Lower lobe of right lung (tissue), 2 donors: ENCODE data around the gene MAD1L1. TPM values are rescaled to one million over a fixed set of nuclear protein-coding genes. Genes with fewer than 3 reads are reported as not detected.

ENCODE experiments used
- ATAC-seq, 2 donors: fragments of 200-7000 bp; cut with Tn5 transposase; one replicate each; pipeline ENCODE4 v1.9.1; 2020 to 2022; ENCODE audit warnings: mild to moderate bottlenecking in 2 of 2, moderate library complexity in 2 of 2
- DNase-seq: peaks from one replicate; pipeline ENCODE4 v3.0.0-alpha.2; 2020
- H3K27ac ChIP-seq: fragments of 200-600 bp; one replicate; pipeline ENCODE4 v1.8.0; 2022
- H3K27me3 ChIP-seq: fragments of 200-600 bp; one replicate; pipeline ENCODE4 v1.8.0; 2022; ENCODE audit warnings: low read depth
- H3K36me3 ChIP-seq: fragments of 200-600 bp; one replicate; pipeline ENCODE4 v1.8.0; 2022; ENCODE audit warnings: mild to moderate bottlenecking
- H3K4me1 ChIP-seq: fragments of 200-600 bp; one replicate; pipeline ENCODE4 v1.8.0; 2022
- H3K4me3 ChIP-seq: fragments of 200-600 bp; one replicate; pipeline ENCODE4 v1.8.0; 2022; ENCODE audit warnings: mild to moderate bottlenecking
- H3K9me3 ChIP-seq: fragments of 200-600 bp; one replicate; pipeline ENCODE4 v1.8.0; 2022
- CTCF ChIP-seq: fragments of 200-600 bp; IDR thresholded peaks from one replicate; pipeline ENCODE4 v1.8.0; 2022; ENCODE audit warnings: antibody characterized with exemption, mild to moderate bottlenecking
- intact Hi-C: fragments of 100-400 bp; cut with DNase I; formaldehyde crosslinking; loops from one replicate; pipeline ENCODE4 v1.11.0; 2022
- total RNA-seq: library from RNA; stranded (reverse); fragmentation: NEBNext Ultra II Directional; extraction: Animal tissue kit (Norgen Biotek cat#: 25700); gene quantifications from one replicate; pipeline ENCODE4 v1.2.1, GENCODE V29; 2021
- donor health status: DM: no; HTN: yes; CAD: no; lungs with severe emphysema.

MAD1L1 gene
- total RNA-seq, 1 donor from 2014 or later: 44.5 TPM

- Histone ChIP-seq H3K4me1 (no peaks in the 10 kb centered on the region), H3K27ac (no peak overlapping the region), H3K36me3 (no peaks in the 10 kb centered on the region), H3K9me3 (peaks cover 2% of the 10 kb centered on the region), H3K4me3 (no peak overlapping the region), H3K27me3 (no peaks in the 10 kb centered on the region)
- DNase-seq: no peak
- intact Hi-C loops: no loop called here
- no peak for TF ChIP-seq CTCF
- no peak for ATAC-seq
Measured at GRCh38 chr7:1779445-1779844, 453.3 kb downstream of the MAD1L1 start.

- peaks cover 2% of the 10 kb centered on the region for H3K9me3 ChIP-seq
- intact Hi-C loops: no loop called here
- TF ChIP-seq CTCF: no peak
- no peaks in the 10 kb centered on the region for H3K36me3 ChIP-seq
- H3K27ac ChIP-seq: no peak overlapping the region
- ATAC-seq (no peak), DNase-seq (no peak)
- H3K27me3 ChIP-seq: no peaks in the 10 kb centered on the region
- no peaks in the 10 kb centered on the region for H3K4me1 ChIP-seq
- H3K4me3 ChIP-seq: no peak overlapping the region
Measured at GRCh38 chr7:1777122-1777521, 455.6 kb downstream of the MAD1L1 start.

- peaks cover 2% of the 10 kb centered on the region for H3K9me3 ChIP-seq
- no peaks in the 10 kb centered on the region for H3K36me3 ChIP-seq
- no peak overlapping the region for H3K4me3 ChIP-seq
- H3K4me1 ChIP-seq: no peaks in the 10 kb centered on the region
- intact Hi-C loops: no loop called here
- no peaks in the 10 kb centered on the region for H3K27me3 ChIP-seq
- no peak for ATAC-seq
- no peak overlapping the region for H3K27ac ChIP-seq
- DNase-seq: no peak
- no peak for TF ChIP-seq CTCF
Measured at GRCh38 chr7:1775389-1775788, 457.4 kb downstream of the MAD1L1 start.

GRCh38 chr7:1770331-1770730 is 462.4 kb downstream of the MAD1L1 start:
- Histone ChIP-seq H3K4me3 (no peak overlapping the region), H3K4me1 (no peaks in the 10 kb centered on the region), H3K36me3 (no peaks in the 10 kb centered on the region), H3K27ac (no peak overlapping the region), H3K27me3 (no peaks in the 10 kb centered on the region), H3K9me3 (no peaks in the 10 kb centered on the region)
- DNase-seq (no peak), ATAC-seq (no peak)
- intact Hi-C loops: no loop called here
- no peak for TF ChIP-seq CTCF

GRCh38 chr7:1769286-1770200 is 463.2 kb downstream of the MAD1L1 start:
- TF ChIP-seq CTCF: no peak
- H3K9me3 ChIP-seq: peaks cover under 1% of the 10 kb centered on the region
- no peak for ATAC-seq
- no peaks in the 10 kb centered on the region for H3K36me3 ChIP-seq
- H3K27ac ChIP-seq: no peak overlapping the region
- H3K4me3 ChIP-seq: no peak overlapping the region
- DNase-seq: no peak
- intact Hi-C loops: no loop called here
- H3K4me1 ChIP-seq: no peaks in the 10 kb centered on the region
- no peaks in the 10 kb centered on the region for H3K27me3 ChIP-seq
